ENCODE results near the gene MYLK3. TPM values are rescaled to one million over a fixed set of nuclear protein-coding genes. Genes with fewer than 3 reads are reported as not detected.

The MYLK3 gene
- total RNA-seq, 1 donor from 2014 or later, result not detected

- Histone ChIP-seq H3K4me3 (ENCODE audit: low read depth, low read length) (no peak overlapping the region), H3K36me3 (ENCODE audit: control insufficient read depth, insufficient read depth, low read length) (no peaks in the 10 kb centered on the region), H3K27me3 (ENCODE audit: control insufficient read depth, insufficient read depth, low read length) (no peaks in the 10 kb centered on the region)
- DNase-seq (ENCODE audit: low read depth), result no peak
- TF ChIP-seq CTCF (IDR thresholded peaks at IDR 0.05; ENCODE audit: insufficient read depth, low read length, poor library complexity, severe bottlenecking), result no peak
Observed at GRCh38 chr16:46711106-46712058, 36.8 kb downstream of the MYLK3 start.

GRCh38 chr16:46709469-46710005, 38.6 kb downstream of the MYLK3 start:
- H3K36me3 ChIP-seq (ENCODE audit: control insufficient read depth, insufficient read depth, low read length), result no peaks in the 10 kb centered on the region
- no peaks in the 10 kb centered on the region for H3K27me3 ChIP-seq (ENCODE audit: control insufficient read depth, insufficient read depth, low read length)
- DNase-seq (ENCODE audit: low read depth), result no peak
- no peak overlapping the region for H3K4me3 ChIP-seq (ENCODE audit: low read depth, low read length)
- no peak for TF ChIP-seq CTCF (IDR thresholded peaks at IDR 0.05; ENCODE audit: insufficient read depth, low read length, poor library complexity, severe bottlenecking)

- H3K27me3 ChIP-seq (ENCODE audit: control insufficient read depth, insufficient read depth, low read length), result no peaks in the 10 kb centered on the region
- no peaks in the 10 kb centered on the region for H3K36me3 ChIP-seq (ENCODE audit: control insufficient read depth, insufficient read depth, low read length)
- H3K4me3 ChIP-seq (ENCODE audit: low read depth, low read length), result no peak overlapping the region
- TF ChIP-seq CTCF (IDR thresholded peaks at IDR 0.05; ENCODE audit: insufficient read depth, low read length, poor library complexity, severe bottlenecking), result no peak
- no peak for DNase-seq (ENCODE audit: low read depth)
Observed at GRCh38 chr16:46706642-46707041, 41.5 kb downstream of the MYLK3 start.

GRCh38 chr16:46702030-46702429, 46.1 kb downstream of the MYLK3 start:
- Histone ChIP-seq H3K4me3 (ENCODE audit: low read depth, low read length) (no peak overlapping the region), H3K27me3 (ENCODE audit: control insufficient read depth, insufficient read depth, low read length) (no peaks in the 10 kb centered on the region), H3K36me3 (ENCODE audit: control insufficient read depth, insufficient read depth, low read length) (no peaks in the 10 kb centered on the region)
- DNase-seq (ENCODE audit: low read depth), result no peak
- no peak for TF ChIP-seq CTCF (IDR thresholded peaks at IDR 0.05; ENCODE audit: insufficient read depth, low read length, poor library complexity, severe bottlenecking)

- H3K4me3 ChIP-seq (ENCODE audit: low read depth, low read length), result no peak overlapping the region
- DNase-seq (ENCODE audit: low read depth), result no peak
- H3K27me3 ChIP-seq (ENCODE audit: control insufficient read depth, insufficient read depth, low read length), result no peaks in the 10 kb centered on the region
- no peak for TF ChIP-seq CTCF (IDR thresholded peaks at IDR 0.05; ENCODE audit: insufficient read depth, low read length, poor library complexity, severe bottlenecking)
- H3K36me3 ChIP-seq (ENCODE audit: control insufficient read depth, insufficient read depth, low read length), result no peaks in the 10 kb centered on the region
Observed at GRCh38 chr16:46701615-46702014, 46.5 kb downstream of the MYLK3 start.

All from kidney epithelial cell (primary cell).